Stimulated activated naive CD8-positive, alpha-beta T cell treated with anti-CD3 and anti-CD28 coated beads, Interleukin-15, Interleukin-2, amounts not matched to agents 100 ng/mL and 50 ng/mL, for 24 hours (primary cell): Measurements from ENCODE around the gene PLG.
"Not testable (repeated sequence)": the region's sequence is repeated elsewhere in the genome, so short reads cannot be mapped to it uniquely, and the experiment has no call there.

Experiments used
- H3K27ac Mint-ChIP-seq: one replicate; pipeline ENCODE4 v1.8.0; 2021; ENCODE audit warnings: mild to moderate bottlenecking, mixed read lengths
- H3K27me3 Mint-ChIP-seq: one replicate; pipeline ENCODE4 v1.8.0; 2021; ENCODE audit warnings: mixed read lengths
- H3K36me3 Mint-ChIP-seq: one replicate; pipeline ENCODE4 v1.8.0; 2021; ENCODE audit warnings: low read depth, mixed read lengths
- H3K4me1 Mint-ChIP-seq: one replicate; pipeline ENCODE4 v1.8.0; 2021; ENCODE audit warnings: low read depth, mixed read lengths
- H3K4me3 Mint-ChIP-seq: one replicate; pipeline ENCODE4 v1.8.0; 2021; ENCODE audit warnings: mild to moderate bottlenecking, mixed read lengths
- H3K9me3 Mint-ChIP-seq: one replicate; pipeline ENCODE4 v1.8.0; 2021; ENCODE audit warnings: mixed read lengths

PLG gene

DNA sequence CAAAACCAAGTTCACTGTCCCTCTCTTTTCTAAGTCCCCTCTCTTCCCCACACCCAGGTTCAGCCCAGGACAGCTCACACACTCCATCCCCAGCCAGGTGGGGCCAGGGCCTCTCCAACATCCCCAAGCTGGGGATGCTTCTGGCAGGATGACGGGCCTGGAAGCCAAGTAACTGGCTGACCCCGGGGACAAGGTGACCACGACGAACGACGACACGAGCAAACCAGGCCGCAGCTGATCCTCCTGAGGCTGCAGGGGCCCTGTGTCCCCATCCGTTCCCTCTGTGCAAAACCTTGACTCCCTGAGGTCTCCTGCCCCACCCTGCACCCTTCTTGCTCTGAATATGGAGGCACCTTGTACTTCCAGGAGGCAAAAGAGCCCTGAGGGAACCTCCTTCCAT lies 11.6 kb upstream of the PLG start:
- Mint-ChIP-seq H3K4me1 (no peaks in the 10 kb centered on the region), H3K4me3 (no peak overlapping the region), H3K36me3 (no peaks in the 10 kb centered on the region), H3K27me3 (no peaks in the 10 kb centered on the region), H3K27ac (no peak overlapping the region), H3K9me3 (no peaks in the 10 kb centered on the region)

DNA sequence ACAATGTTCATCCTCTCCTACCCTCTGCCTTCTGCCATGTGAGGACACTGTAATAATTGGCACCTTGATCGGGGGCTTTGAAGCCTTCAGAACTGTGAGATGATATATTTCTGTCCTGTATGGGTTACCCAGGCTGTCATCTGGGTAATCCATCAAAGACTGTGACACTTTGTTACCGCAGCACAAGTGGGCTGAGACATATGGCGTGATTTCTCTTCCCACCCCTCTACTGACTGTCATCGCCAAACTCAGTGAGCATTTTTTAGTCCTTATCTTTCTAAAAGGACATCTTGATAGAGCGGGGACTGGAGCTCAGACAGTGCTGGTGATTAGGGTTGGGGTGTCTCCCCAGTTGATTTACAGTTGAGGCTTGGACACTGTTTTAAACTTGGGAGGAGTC lies 10.4 kb upstream of the PLG start:
- Mint-ChIP-seq H3K4me3 (no peak overlapping the region), H3K27me3 (no peaks in the 10 kb centered on the region), H3K4me1 (no peaks in the 10 kb centered on the region), H3K27ac (no peak overlapping the region), H3K9me3 (no peaks in the 10 kb centered on the region), H3K36me3 (no peaks in the 10 kb centered on the region)

- Mint-ChIP-seq H3K4me1 (no peaks in the 10 kb centered on the region), H3K27me3 (no peaks in the 10 kb centered on the region), H3K36me3 (no peaks in the 10 kb centered on the region), H3K9me3 (no peaks in the 10 kb centered on the region), H3K27ac (no peak overlapping the region), H3K4me3 (no peak overlapping the region)
Observed at GRCh38 chr6:160692369-160692959, 9.6 kb upstream of the PLG start.

DNA sequence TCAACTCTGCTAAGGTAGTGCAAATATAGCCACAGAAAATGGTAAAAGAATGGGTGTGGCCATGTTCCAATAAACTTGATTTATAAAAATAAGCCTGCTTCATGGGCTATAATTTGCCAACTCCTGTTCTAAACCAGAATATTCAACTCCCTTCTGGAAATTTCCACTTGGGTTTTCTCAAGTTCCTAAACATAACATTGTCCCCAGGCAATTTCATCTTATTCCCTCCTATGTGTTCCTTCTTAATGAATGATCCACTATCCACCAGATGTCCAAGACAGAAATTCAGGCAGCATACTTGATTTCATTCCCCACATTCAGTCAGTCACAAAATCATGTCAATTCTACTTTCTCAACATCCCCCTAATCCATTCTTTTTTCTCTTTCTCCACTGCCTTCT lies 7.0 kb upstream of the PLG start:
- not testable (repeated sequence) for H3K4me3 Mint-ChIP-seq, H3K9me3 Mint-ChIP-seq, H3K27me3 Mint-ChIP-seq, H3K4me1 Mint-ChIP-seq, H3K27ac Mint-ChIP-seq, H3K36me3 Mint-ChIP-seq

DNA sequence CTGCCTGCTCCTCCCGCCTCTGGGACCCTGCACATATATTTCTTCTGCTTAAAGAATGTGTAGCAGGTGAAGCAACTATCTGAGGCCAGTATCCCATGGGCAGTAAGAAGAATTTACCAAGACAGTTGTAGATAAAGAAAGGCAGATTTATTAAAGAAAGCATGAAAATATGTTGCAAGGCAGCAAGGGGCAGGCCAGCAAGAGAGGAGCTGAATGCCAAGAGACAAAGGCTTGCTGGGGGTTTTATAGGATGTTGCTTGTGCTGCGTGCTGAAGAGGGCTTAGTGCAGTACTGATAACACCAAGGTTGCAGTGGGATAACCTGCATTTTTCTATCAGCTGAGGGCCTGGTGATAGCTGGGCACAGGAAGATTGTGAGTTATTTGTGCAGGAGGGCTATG lies 6.4 kb upstream of the PLG start:
- H3K4me1 Mint-ChIP-seq, H3K36me3 Mint-ChIP-seq, H3K9me3 Mint-ChIP-seq, H3K27ac Mint-ChIP-seq, H3K4me3 Mint-ChIP-seq, H3K27me3 Mint-ChIP-seq: not testable (repeated sequence)

- not testable (repeated sequence) for H3K27me3 Mint-ChIP-seq, H3K4me3 Mint-ChIP-seq, H3K27ac Mint-ChIP-seq, H3K4me1 Mint-ChIP-seq, H3K36me3 Mint-ChIP-seq, H3K9me3 Mint-ChIP-seq
Observed at GRCh38 chr6:160696884-160697283, 5.2 kb upstream of the PLG start.

- H3K27ac Mint-ChIP-seq = no peak overlapping the region
- no peaks in the 10 kb centered on the region for H3K4me1 Mint-ChIP-seq
- no peaks in the 10 kb centered on the region for H3K36me3 Mint-ChIP-seq
- H3K9me3 Mint-ChIP-seq = no peaks in the 10 kb centered on the region
- no peak overlapping the region for H3K4me3 Mint-ChIP-seq
- H3K27me3 Mint-ChIP-seq = peaks cover 12% of the 10 kb centered on the region
Observed at GRCh38 chr6:160697826-160698225, 4.2 kb upstream of the PLG start.

GRCh38 chr6:160704688-160705087 lies 2.6 kb downstream of the PLG start:
- H3K27ac Mint-ChIP-seq, H3K36me3 Mint-ChIP-seq, H3K9me3 Mint-ChIP-seq, H3K4me1 Mint-ChIP-seq, H3K4me3 Mint-ChIP-seq: not testable (repeated sequence)
- H3K27me3 Mint-ChIP-seq = peaks cover 21% of the 10 kb centered on the region

DNA sequence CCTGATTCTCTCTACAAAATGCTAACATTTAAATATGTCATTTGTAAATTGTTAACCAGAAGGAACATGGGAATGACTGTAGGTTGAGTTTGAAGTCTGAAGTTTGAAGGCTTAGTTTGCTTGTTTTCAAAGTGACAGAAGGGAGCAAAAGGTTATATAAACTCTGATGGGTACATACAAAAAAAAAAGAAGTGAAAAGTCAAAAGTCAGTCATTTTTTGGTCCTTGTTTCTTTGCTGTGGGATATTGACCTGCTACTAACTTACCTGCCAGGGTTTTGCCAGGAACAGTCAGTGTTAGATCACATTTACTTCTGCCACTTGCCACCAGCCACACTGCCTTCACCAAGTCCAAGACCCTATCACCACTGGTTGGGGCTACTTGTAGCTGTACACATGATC lies 6.9 kb downstream of the PLG start:
- not testable (repeated sequence) for H3K27ac Mint-ChIP-seq, H3K4me1 Mint-ChIP-seq

GRCh38 chr6:160714731-160715316 lies 12.8 kb downstream of the PLG start:
- no peaks in the 10 kb centered on the region for H3K4me1 Mint-ChIP-seq
- no peaks in the 10 kb centered on the region for H3K36me3 Mint-ChIP-seq
- no peak overlapping the region for H3K27ac Mint-ChIP-seq
- H3K4me3 Mint-ChIP-seq = no peak overlapping the region
- H3K27me3 Mint-ChIP-seq = peaks cover 5% of the 10 kb centered on the region
- H3K9me3 Mint-ChIP-seq = no peaks in the 10 kb centered on the region

More for the DNA sequence above, 6.9 kb downstream of the PLG start:
- H3K36me3 Mint-ChIP-seq, H3K9me3 Mint-ChIP-seq, H3K4me3 Mint-ChIP-seq: not testable (repeated sequence)
- H3K27me3 Mint-ChIP-seq = peaks cover 16% of the 10 kb centered on the region

- Mint-ChIP-seq H3K27ac (no peak overlapping the region), H3K4me3 (no peak overlapping the region), H3K4me1 (no peaks in the 10 kb centered on the region), H3K9me3 (no peaks in the 10 kb centered on the region), H3K27me3 (peaks cover 4% of the 10 kb centered on the region), H3K36me3 (no peaks in the 10 kb centered on the region)
Observed at GRCh38 chr6:160730911-160731310, 28.9 kb downstream of the PLG start.

DNA sequence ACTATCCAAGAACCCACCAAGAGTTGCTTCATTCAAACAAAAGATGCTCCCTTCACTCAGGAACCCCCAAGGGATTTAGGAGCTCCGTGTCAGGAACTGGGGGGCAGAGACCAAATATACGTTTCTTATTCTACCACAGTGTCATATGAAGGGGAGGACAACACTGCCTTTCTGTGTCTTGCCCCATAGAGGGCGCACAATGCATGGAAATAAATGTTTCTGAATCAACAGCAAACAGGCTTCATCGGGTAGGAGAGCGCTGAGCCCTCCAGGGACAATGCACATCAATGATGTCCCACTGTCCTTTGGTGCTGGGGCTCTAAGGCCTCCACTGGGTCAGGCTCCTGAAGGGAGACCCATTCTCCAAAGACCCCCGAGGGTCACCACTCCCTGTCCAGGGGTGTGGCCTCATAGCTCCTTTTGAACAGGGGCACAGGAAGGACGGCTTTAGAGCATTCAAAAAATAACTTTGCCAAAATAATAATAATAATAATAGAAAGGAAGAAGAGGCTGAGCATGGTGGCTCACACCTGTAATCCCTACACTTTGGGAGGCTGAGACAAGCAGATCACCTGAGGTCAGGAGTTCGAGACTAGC lies 31.1 kb downstream of the PLG start:
- H3K27me3 Mint-ChIP-seq = no peaks in the 10 kb centered on the region
- no peak overlapping the region for H3K4me3 Mint-ChIP-seq
- H3K36me3 Mint-ChIP-seq = no peaks in the 10 kb centered on the region
- H3K4me1 Mint-ChIP-seq = no peaks in the 10 kb centered on the region
- no peak overlapping the region for H3K27ac Mint-ChIP-seq
- no peaks in the 10 kb centered on the region for H3K9me3 Mint-ChIP-seq

- no peaks in the 10 kb centered on the region for H3K27me3 Mint-ChIP-seq
- H3K4me1 Mint-ChIP-seq = no peaks in the 10 kb centered on the region
Observed at GRCh38 chr6:160734627-160735026, 32.6 kb downstream of the PLG start.

DNA sequence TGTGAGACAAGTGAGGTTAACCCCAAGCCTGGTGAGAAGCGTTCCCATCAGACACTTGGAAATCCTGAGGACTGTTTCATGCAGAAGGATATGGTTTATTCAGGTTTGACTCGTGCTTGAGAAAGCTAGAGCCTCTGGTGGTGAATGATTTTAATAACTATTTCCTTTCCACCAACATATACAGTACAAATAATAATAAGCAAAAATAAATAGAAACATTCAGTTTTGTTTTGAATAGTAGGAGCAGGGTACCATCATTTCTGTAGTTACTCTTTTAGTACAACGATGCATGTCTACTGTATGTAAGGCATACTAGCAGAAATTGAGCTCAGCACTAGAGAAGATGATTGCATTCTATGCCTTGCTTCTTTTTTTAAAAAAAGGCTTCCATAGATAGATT lies 33.5 kb downstream of the PLG start:
- Mint-ChIP-seq H3K36me3 (no peaks in the 10 kb centered on the region), H3K27ac (no peak overlapping the region), H3K4me3 (no peak overlapping the region), H3K9me3 (no peaks in the 10 kb centered on the region), H3K27me3 (no peaks in the 10 kb centered on the region), H3K4me1 (no peaks in the 10 kb centered on the region)

More at GRCh38 chr6:160734627-160735026, 32.6 kb downstream of the PLG start:
- H3K27ac Mint-ChIP-seq = no peak overlapping the region
- H3K36me3 Mint-ChIP-seq = no peaks in the 10 kb centered on the region
- H3K9me3 Mint-ChIP-seq = no peaks in the 10 kb centered on the region
- no peak overlapping the region for H3K4me3 Mint-ChIP-seq

GRCh38 chr6:160737934-160738333 lies 35.9 kb downstream of the PLG start:
- no peak overlapping the region for H3K4me3 Mint-ChIP-seq
- no peak overlapping the region for H3K27ac Mint-ChIP-seq
- H3K4me1 Mint-ChIP-seq = no peaks in the 10 kb centered on the region
- no peaks in the 10 kb centered on the region for H3K36me3 Mint-ChIP-seq
- no peaks in the 10 kb centered on the region for H3K9me3 Mint-ChIP-seq
- no peaks in the 10 kb centered on the region for H3K27me3 Mint-ChIP-seq

DNA sequence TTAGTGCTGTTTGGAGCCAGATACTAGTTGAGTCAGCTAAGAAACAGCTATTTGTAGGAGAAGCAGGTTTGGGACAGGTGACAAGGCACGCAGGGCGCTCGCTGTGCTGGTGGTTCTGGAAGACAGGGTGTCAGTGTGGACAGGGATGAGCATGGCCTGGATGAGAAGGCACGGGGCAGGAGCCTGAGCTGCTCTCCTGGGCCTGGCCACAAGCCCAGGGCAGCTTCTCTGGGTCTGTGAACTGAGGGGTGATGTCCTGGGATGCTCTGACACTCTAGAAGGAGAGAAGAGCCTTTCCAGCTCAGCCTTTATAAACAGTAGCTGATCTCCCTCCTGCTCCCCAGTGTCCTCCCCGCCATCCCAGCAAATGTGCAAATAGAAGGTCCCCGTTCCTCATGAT lies 37.9 kb downstream of the PLG start:
- H3K36me3 Mint-ChIP-seq = no peaks in the 10 kb centered on the region
- H3K27me3 Mint-ChIP-seq = peaks cover 4% of the 10 kb centered on the region
- H3K9me3 Mint-ChIP-seq = no peaks in the 10 kb centered on the region
- H3K27ac Mint-ChIP-seq = no peak overlapping the region
- no peak overlapping the region for H3K4me3 Mint-ChIP-seq
- H3K4me1 Mint-ChIP-seq = no peaks in the 10 kb centered on the region
